PC-3 (cell line): ENCODE measurements around the gene SMPD3. TPM values are rescaled to one million over a fixed set of nuclear protein-coding genes. Genes with fewer than 3 reads are reported as not detected.

Experiments used
- ATAC-seq: fragments of 200-7000 bp; cut with Tn5 transposase; 2 replicates; pipeline ENCODE4 v1.9.1; 2020; ENCODE audit warnings: mild to moderate bottlenecking, moderate library complexity
- BruUV-seq: library from RNA; stranded (reverse); fragments of 400-500 nt; replicated peaks from 2 replicates; lab custom pipeline; 2021; lab: Mats Ljungman, UMichigan
- CTCF ChIA-PET: fragments of 300-600 bp; sonication (Branson Sonifier 250); formaldehyde crosslinking; loops from one replicate; lab custom pipeline; 2022; ENCODE audit warnings: antibody characterized with exemption; lab: Charles Lee
- POLR2A ChIA-PET: fragments of 300-600 bp; sonication (Branson Sonifier 250); formaldehyde crosslinking; loops from one replicate; lab custom pipeline; 2022; ENCODE audit warnings: antibody characterized with exemption; ENCODE audit not compliant: unreplicated experiment; lab: Charles Lee
- DNase-seq: peaks from one replicate; pipeline ENCODE4 v3.0.0-alpha.2; 2015
- H2AFZ ChIP-seq: fragments of 300-600 bp; sonication (generic); 2 replicates; pipeline ENCODE4 v1.6.0; 2016; ENCODE audit warnings: antibody characterized with exemption, low read length
- H3F3A ChIP-seq: fragments of 300-600 bp; sonication (generic); one replicate; pipeline ENCODE4 v1.6.0; 2017; ENCODE audit warnings: antibody characterized with exemption, low read length, control low read depth, mild to moderate bottlenecking; ENCODE audit not compliant: unreplicated experiment
- H3K27ac ChIP-seq: fragments of 300-600 bp; sonication (generic); 2 replicates; pipeline ENCODE4 v1.5.1; 2016; ENCODE audit warnings: mild to moderate bottlenecking, low read length
- H3K27me3 ChIP-seq: fragments of 300-600 bp; sonication (generic); 2 replicates; pipeline ENCODE4 v1.6.1; 2016; ENCODE audit warnings: low read length, mixed read lengths
- H3K36me3 ChIP-seq: fragments of 300-600 bp; sonication (generic); 2 replicates; pipeline ENCODE4 v1.6.1; 2016; ENCODE audit warnings: low read depth, mixed run types, low read length, mixed read lengths
- H3K4me1 ChIP-seq: fragments of 300-600 bp; sonication (generic); 2 replicates; pipeline ENCODE4 v1.5.1; 2016; ENCODE audit warnings: low read length; ENCODE audit not compliant: insufficient read depth
- H3K4me2 ChIP-seq: fragments of 300-600 bp; sonication (generic); 2 replicates; pipeline ENCODE4 v1.6.0; 2016; ENCODE audit warnings: low read length
- H3K4me3 ChIP-seq: fragments of 300-600 bp; sonication (generic); 2 replicates; pipeline ENCODE4 v1.5.1; 2016; ENCODE audit warnings: mild to moderate bottlenecking, low read length, mixed read lengths
- H3K79me2 ChIP-seq: fragments of 300-600 bp; sonication (generic); 2 replicates; pipeline ENCODE4 v1.6.1; 2017; ENCODE audit warnings: low read length, mixed read lengths
- H3K9ac ChIP-seq: fragments of 300-600 bp; sonication (generic); 2 replicates; pipeline ENCODE4 v1.6.0; 2016; ENCODE audit warnings: mild to moderate bottlenecking, low read length
- H3K9me2 ChIP-seq: fragments of 300-600 bp; sonication (generic); replicated peaks from 2 replicates; pipeline ENCODE4 v1.6.1; 2016; ENCODE audit warnings: mixed run types, low read length, mixed read lengths
- H3K9me3 ChIP-seq: fragments of 300-600 bp; sonication (generic); 2 replicates; pipeline ENCODE4 v1.6.1; 2016; ENCODE audit warnings: low read length, mixed read lengths
- H4K20me1 ChIP-seq: fragments of 300-600 bp; sonication (generic); 2 replicates; pipeline ENCODE4 v1.6.1; 2016; ENCODE audit warnings: low read length, mixed read lengths
- CTCF ChIP-seq: fragments of 300-600 bp; sonication (generic); conservative IDR thresholded peaks from 2 replicates; pipeline ENCODE4 v1.5.1; 2017; ENCODE audit warnings: antibody characterized with exemption, low read depth, mild to moderate bottlenecking, low read length
- EZH2 ChIP-seq: fragments of 300-600 bp; sonication (generic); IDR thresholded peaks from one replicate; pipeline ENCODE4 v1.6.1; 2017; ENCODE audit warnings: antibody characterized with exemption, mild to moderate bottlenecking, low read length; ENCODE audit not compliant: unreplicated experiment
- EZH2phosphoT487 ChIP-seq: fragments of 300-600 bp; sonication (generic); IDR thresholded peaks from 2 replicates; pipeline ENCODE4 v1.6.1; 2018; ENCODE audit warnings: mild to moderate bottlenecking, antibody characterized with exemption, low read length, borderline replicate concordance
- intact Hi-C: fragments of 100-400 bp; cut with micrococcal nuclease; formaldehyde crosslinking; loops from 2 replicates; pipeline ENCODE4 v1.9.0; 2023
- total RNA-seq: library from RNA; depleted of rRNA; stranded (reverse); fragments of >200 nt; gene quantifications from 2 replicates; pipeline ENCODE4 v1.2.3, GENCODE V29; 2014

Gene SMPD3
- total RNA-seq, 1 experiment from 2014 or later = not detected

GRCh38 chr16:68393333-68393732, 55.0 kb downstream of the SMPD3 start:
- H3K36me3 ChIP-seq = no peaks in the 10 kb centered on the region
- ChIA-PET POLR2A (no interaction called here), CTCF (no interaction called here)
- intact Hi-C loops = no loop called here
- DNase-seq (no peak), ATAC-seq (no peak)
- H2AFZ ChIP-seq = no peak overlapping the region
- no peaks in the 10 kb centered on the region for H3K9me3 ChIP-seq
- TF ChIP-seq EZH2 (no peak), CTCF (no peak), EZH2phosphoT487 (no peak)
- H3K4me2 ChIP-seq = no peak overlapping the region
- no peaks in the 10 kb centered on the region for H3F3A ChIP-seq
- H3K4me3 ChIP-seq = no peak overlapping the region
- H3K4me1 ChIP-seq = no peaks in the 10 kb centered on the region
- BruUV-seq = no TSS peak
- no peaks in the 10 kb centered on the region for H3K27me3 ChIP-seq
- H3K9me2 ChIP-seq = no peaks in the 10 kb centered on the region
- no peaks in the 10 kb centered on the region for H4K20me1 ChIP-seq
- H3K79me2 ChIP-seq = no peaks in the 10 kb centered on the region
- H3K27ac ChIP-seq = no peak overlapping the region
- H3K9ac ChIP-seq = no peak overlapping the region

DNA sequence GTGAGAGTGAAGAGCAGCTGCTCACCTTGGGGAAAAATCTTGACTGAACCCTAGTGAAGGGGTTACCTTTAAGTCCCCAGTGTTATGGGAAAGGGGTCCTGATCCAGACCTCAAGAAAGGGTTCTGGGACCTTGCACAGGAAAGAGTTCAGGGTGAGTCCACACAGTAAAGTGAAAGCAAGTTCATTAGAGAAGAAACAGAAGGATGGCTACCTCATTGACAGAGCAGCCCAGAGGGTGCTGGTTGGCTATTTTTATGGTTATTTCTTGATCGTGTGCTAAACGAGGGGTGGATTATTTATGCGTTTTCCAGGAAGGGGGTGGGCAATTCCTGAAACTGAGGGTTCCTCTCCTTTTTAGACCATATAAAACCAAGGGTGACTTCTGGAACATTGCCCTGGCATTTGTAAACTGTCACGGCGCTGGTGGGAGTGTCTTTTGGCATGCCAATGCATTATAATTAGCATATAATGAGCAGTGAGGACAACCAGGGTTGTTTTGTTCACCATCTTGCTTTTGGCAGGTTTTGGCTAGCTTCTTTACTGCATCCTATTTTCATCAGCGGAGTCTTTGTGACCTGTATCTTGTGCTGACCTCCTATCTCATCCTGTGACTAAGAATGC, 58.4 kb downstream of the SMPD3 start:
- CTCF ChIA-PET = no interaction called here
- Histone ChIP-seq H3K4me1 (no peaks in the 10 kb centered on the region), H3K9me2 (no peaks in the 10 kb centered on the region), H3K79me2 (no peaks in the 10 kb centered on the region), H3K9ac (no peak overlapping the region), H3F3A (no peaks in the 10 kb centered on the region), H3K9me3 (no peaks in the 10 kb centered on the region), H3K27me3 (no peaks in the 10 kb centered on the region), H2AFZ (no peak overlapping the region), H4K20me1 (no peaks in the 10 kb centered on the region), H3K36me3 (no peaks in the 10 kb centered on the region), H3K27ac (no peak overlapping the region), H3K4me2 (no peak overlapping the region), H3K4me3 (no peak overlapping the region)
- DNase-seq (no peak), ATAC-seq (no peak)
- BruUV-seq = no TSS peak
- intact Hi-C loops = no loop called here
- POLR2A ChIA-PET = no interaction called here
- TF ChIP-seq CTCF (no peak), EZH2phosphoT487 (no peak), EZH2 (no peak)

DNA sequence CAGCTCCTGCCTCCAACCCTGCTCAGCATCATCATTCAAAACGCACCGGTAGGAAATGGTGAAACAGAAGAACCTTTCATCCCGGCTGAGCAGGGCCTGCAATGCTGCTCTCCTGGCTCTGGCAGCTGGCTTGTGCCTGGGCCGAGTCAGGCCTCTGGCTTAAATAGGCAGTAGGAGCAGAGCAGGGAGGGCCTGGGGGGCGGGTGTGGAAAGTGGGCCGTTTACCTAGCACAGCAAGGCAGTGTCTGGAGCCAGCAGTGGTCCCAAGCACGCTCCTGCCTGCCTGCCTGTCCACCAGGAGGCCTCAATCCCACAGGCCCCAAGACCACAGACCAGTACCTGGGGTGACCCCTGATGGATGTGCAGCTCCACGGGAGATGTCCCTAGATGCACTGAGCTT, 59.3 kb downstream of the SMPD3 start:
- Histone ChIP-seq H3K4me1 (no peaks in the 10 kb centered on the region), H3K9ac (no peak overlapping the region), H3K4me3 (no peak overlapping the region), H3K9me2 (no peaks in the 10 kb centered on the region), H3K79me2 (no peaks in the 10 kb centered on the region), H3K4me2 (no peak overlapping the region), H3K27me3 (no peaks in the 10 kb centered on the region), H3K27ac (no peak overlapping the region), H3K36me3 (no peaks in the 10 kb centered on the region), H3F3A (no peaks in the 10 kb centered on the region), H3K9me3 (no peaks in the 10 kb centered on the region), H4K20me1 (no peaks in the 10 kb centered on the region), H2AFZ (no peak overlapping the region)
- ATAC-seq (no peak), DNase-seq (no peak)
- TF ChIP-seq CTCF (no peak), EZH2 (no peak), EZH2phosphoT487 (no peak)
- BruUV-seq = no TSS peak
- ChIA-PET CTCF (no interaction called here), POLR2A (no interaction called here)
- intact Hi-C loops = no loop called here
